ENCODE results near the gene RALGPS2. TPM values are rescaled to one million over a fixed set of nuclear protein-coding genes. Genes with fewer than 3 reads are reported as not detected.

RALGPS2 gene
- total and polyA plus RNA-seq, 8 donors, result 3.1 to 72.3 (median 8.3) TPM

DNA sequence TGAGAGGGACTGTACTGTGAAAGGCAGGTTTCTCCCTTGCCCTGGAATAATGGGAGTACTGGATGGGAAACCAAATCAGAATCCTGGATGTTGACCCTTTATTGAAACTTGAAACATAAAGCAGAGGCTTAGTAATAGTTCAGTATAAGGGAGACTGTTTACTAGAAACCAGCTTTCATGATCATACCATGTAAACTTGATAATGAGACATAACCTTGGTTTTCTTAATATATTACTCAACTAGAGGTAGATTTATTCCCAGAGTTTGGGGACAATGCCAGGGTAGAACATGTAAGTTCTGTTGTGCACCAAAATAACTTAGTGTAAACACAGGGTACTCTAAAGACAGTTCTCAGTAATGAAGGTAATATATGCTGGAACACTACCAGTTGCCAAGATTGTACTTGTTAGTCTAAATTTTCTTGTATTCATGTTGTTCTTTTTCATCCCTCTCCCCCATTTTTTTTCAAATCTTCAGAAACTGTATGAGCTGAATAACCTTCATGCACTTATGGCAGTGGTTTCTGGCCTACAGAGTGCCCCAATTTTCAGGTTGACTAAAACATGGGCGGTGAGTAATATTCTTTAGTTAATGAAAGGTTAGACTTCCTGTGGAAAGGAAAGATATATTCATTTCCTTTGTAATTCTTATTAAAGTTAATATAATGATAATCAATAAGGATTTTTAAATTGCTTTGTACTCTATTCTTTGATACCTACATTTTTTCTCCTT is 96.3 kb downstream of the RALGPS2 start:
- no peaks in the 10 kb centered on the region for H3K27me3 ChIP-seq
- H3K36me3 ChIP-seq, result peaks cover 0 to 3% (median 0%) of the 10 kb centered on the region in 4 donors
- no peak overlapping the region for H3K27ac ChIP-seq
- no peak overlapping the region for H3K4me3 ChIP-seq
- H3K9me3 ChIP-seq, result no peaks in the 10 kb centered on the region
- TF ChIP-seq POLR2A (IDR thresholded peaks at IDR 0.05), result no peak
- no peak for TF ChIP-seq EP300 (IDR thresholded peaks at IDR 0.05)
- TF ChIP-seq, protein P1, sequence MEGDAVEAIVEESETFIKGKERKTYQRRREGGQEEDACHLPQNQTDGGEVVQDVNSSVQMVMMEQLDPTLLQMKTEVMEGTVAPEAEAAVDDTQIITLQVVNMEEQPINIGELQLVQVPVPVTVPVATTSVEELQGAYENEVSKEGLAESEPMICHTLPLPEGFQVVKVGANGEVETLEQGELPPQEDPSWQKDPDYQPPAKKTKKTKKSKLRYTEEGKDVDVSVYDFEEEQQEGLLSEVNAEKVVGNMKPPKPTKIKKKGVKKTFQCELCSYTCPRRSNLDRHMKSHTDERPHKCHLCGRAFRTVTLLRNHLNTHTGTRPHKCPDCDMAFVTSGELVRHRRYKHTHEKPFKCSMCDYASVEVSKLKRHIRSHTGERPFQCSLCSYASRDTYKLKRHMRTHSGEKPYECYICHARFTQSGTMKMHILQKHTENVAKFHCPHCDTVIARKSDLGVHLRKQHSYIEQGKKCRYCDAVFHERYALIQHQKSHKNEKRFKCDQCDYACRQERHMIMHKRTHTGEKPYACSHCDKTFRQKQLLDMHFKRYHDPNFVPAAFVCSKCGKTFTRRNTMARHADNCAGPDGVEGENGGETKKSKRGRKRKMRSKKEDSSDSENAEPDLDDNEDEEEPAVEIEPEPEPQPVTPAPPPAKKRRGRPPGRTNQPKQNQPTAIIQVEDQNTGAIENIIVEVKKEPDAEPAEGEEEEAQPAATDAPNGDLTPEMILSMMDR (IDR thresholded peaks at IDR 0.05), result no peak
- TF ChIP-seq POLR2AphosphoS5 (IDR thresholded peaks at IDR 0.05), result no peak
- peaks cover 0 to 3% (median 0%) of the 10 kb centered on the region in 4 donors for H3K4me1 ChIP-seq
- 78 to 98% (median 86%) methylated on average over 1 of the region's 1 CpG for WGBS, 5 donors
- DNase-seq, result no peak
- intact Hi-C loops (cut with DNase I; ENCODE audit: low total_unique reads), result no loop called here

DNA sequence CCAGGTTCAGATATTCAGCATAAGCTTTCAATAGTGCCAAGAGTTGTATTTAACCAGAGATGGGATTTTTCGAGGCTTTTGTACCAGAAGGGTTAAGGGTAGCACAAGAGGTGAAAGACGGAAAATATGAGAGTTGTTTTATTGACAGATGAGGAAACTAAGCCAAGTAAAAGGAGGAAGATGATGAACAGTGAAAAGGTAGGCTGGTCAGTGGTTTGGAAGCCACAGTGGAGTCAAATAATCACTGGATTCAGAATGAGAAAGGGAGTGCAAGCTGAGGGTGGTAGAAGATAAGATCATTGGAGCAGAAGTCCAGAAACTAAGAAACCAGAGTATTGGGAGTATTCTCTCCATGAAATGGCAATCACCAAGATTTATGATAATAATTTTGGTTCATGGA is 100.1 kb downstream of the RALGPS2 start:
- intact Hi-C loops (cut with DNase I; ENCODE audit: low total_unique reads), result no loop called here
- H3K4me1 ChIP-seq, result peaks cover 0 to 3% (median 0%) of the 10 kb centered on the region in 4 donors
- no peaks in the 10 kb centered on the region for H3K27me3 ChIP-seq
- WGBS, 5 donors, result 82 to 93% (median 92%) methylated on average over 2 of the region's 2 CpGs
- H3K4me3 ChIP-seq, result no peak overlapping the region
- peaks cover 0 to 3% (median 0%) of the 10 kb centered on the region in 4 donors for H3K36me3 ChIP-seq
- no peaks in the 10 kb centered on the region for H3K9me3 ChIP-seq
- H3K27ac ChIP-seq, result no peak overlapping the region
- no peak for DNase-seq
- TF ChIP-seq, protein P1 (IDR thresholded peaks at IDR 0.05), result no peak

DNA sequence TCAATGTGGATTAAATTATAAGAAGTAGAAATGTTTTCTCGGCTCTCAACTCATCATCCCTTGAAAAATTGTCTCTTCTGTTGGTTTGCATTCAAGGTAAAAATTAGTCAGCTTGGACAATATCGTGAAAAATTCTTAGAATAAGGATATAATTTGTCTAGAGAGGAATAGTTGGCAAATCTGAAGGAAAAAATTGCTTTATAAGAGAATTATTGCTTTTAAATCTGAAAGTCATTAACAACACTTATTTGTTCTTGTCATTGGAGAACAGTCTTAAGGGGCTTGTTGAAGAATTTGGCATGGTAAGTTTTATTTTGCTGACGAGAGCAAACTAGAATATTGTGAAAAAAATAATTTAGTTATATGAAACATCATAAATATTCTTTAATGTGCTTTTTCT is 119.4 kb downstream of the RALGPS2 start:
- DNase-seq, result peak in 1 of 2 donors; percentile 14
- Histone ChIP-seq H3K27ac (no peak overlapping the region), H3K4me1 (peaks cover 0 to 6% (median 0%) of the 10 kb centered on the region in 4 donors), H3K4me3 (no peak overlapping the region), H3K27me3 (no peaks in the 10 kb centered on the region), H3K36me3 (no peaks in the 10 kb centered on the region), H3K9me3 (no peaks in the 10 kb centered on the region)
- 75 to 92% (median 91%) methylated on average over 3 of the region's 3 CpGs for WGBS, 5 donors
- TF ChIP-seq POLR2A (IDR thresholded peaks at IDR 0.05) (no peak), POLR2AphosphoS5 (IDR thresholded peaks at IDR 0.05) (no peak), EP300 (IDR thresholded peaks at IDR 0.05) (no peak)
- TF ChIP-seq, protein P1 (IDR thresholded peaks at IDR 0.05), result no peak
- intact Hi-C loops (cut with DNase I; ENCODE audit: low total_unique reads), result no loop called here

DNA sequence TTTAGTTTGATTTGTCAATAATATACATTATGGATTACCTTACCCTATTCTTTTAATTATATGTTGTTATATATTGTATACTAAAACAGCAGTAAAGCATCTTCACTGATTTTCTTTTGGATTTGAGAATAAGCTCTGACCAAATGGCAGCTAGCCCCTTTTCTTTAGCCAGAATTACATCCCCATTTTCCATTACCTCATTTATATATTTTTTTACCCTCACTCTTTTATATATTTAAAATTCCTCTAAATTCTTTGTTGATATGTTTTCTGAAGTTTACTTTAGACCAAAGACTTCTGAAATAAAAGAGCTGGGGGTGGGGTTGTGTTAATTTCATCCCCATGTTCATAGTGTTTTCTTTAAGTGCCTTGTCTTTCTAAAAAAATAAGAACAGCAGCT is 121.3 kb downstream of the RALGPS2 start:
- intact Hi-C loops (cut with DNase I; ENCODE audit: low total_unique reads), result no loop called here
- no peak for TF ChIP-seq POLR2AphosphoS5 (IDR thresholded peaks at IDR 0.05)
- no peak for TF ChIP-seq EP300 (IDR thresholded peaks at IDR 0.05)
- TF ChIP-seq, protein P1 (IDR thresholded peaks at IDR 0.05), result no peak
- no peak for TF ChIP-seq POLR2A (IDR thresholded peaks at IDR 0.05)

More for the DNA sequence above, 121.3 kb downstream of the RALGPS2 start:
- no peak overlapping the region for H3K27ac ChIP-seq
- DNase-seq, result peak in 1 of 2 donors; percentile 30
- H3K27me3 ChIP-seq, result no peaks in the 10 kb centered on the region
- no peaks in the 10 kb centered on the region for H3K9me3 ChIP-seq
- peaks cover 0 to 6% (median 0%) of the 10 kb centered on the region in 4 donors for H3K4me1 ChIP-seq
- H3K4me3 ChIP-seq, result no peak overlapping the region
- peaks cover 0 to 5% (median 0%) of the 10 kb centered on the region in 4 donors for H3K36me3 ChIP-seq
